Neural crest cell (in vitro differentiated cells): ENCODE measurements around the gene RENBP. TPM values are rescaled to one million over a fixed set of nuclear protein-coding genes. Genes with fewer than 3 reads are reported as not detected.

Experiments
- DNase-seq: peaks from one replicate; pipeline ENCODE4 v3.0.0; 2021; ENCODE audit warnings: low read depth, mixed read lengths, low spot score
- H3K27ac Mint-ChIP-seq: one replicate; pipeline ENCODE4 v1.8.0; 2021; ENCODE audit warnings: mild to moderate bottlenecking, mixed read lengths; ENCODE audit not compliant: unreplicated experiment
- H3K27me3 Mint-ChIP-seq: 2 replicates; pipeline ENCODE4 v1.8.0; 2021; ENCODE audit warnings: low read depth, mild to moderate bottlenecking, mixed read lengths
- H3K36me3 Mint-ChIP-seq: 2 replicates; pipeline ENCODE4 v1.8.0; 2021; ENCODE audit warnings: low read depth, mild to moderate bottlenecking, mixed read lengths
- H3K4me1 Mint-ChIP-seq: 2 replicates; pipeline ENCODE4 v1.8.0; 2021; ENCODE audit warnings: mixed read lengths
- H3K4me3 Mint-ChIP-seq: one replicate; pipeline ENCODE4 v1.8.0; 2021; ENCODE audit warnings: mild to moderate bottlenecking, mixed read lengths
- H3K9me3 Mint-ChIP-seq: 2 replicates; pipeline ENCODE4 v1.8.0; 2021; ENCODE audit warnings: mixed read lengths
- total RNA-seq: library from RNA; stranded (reverse); gene quantifications from 2 replicates; pipeline ENCODE4 v1.2.1, GENCODE V29; 2021
- TF ChIP-seq, protein P1 (sequence below): fragments of 200-600 bp; sonication (generic); conservative IDR thresholded peaks from 2 replicates; pipeline ENCODE4 v1.5.0; 2021; ENCODE audit warnings: antibody characterized with exemption, mild to moderate bottlenecking

The RENBP gene
- total RNA-seq, 1 donor from 2014 or later, result 11.4 TPM

GRCh38 chrX:153947009-153947769 is 2.7 kb upstream of the RENBP start:
- peak; percentile 71 for DNase-seq
- TF ChIP-seq, protein P1, sequence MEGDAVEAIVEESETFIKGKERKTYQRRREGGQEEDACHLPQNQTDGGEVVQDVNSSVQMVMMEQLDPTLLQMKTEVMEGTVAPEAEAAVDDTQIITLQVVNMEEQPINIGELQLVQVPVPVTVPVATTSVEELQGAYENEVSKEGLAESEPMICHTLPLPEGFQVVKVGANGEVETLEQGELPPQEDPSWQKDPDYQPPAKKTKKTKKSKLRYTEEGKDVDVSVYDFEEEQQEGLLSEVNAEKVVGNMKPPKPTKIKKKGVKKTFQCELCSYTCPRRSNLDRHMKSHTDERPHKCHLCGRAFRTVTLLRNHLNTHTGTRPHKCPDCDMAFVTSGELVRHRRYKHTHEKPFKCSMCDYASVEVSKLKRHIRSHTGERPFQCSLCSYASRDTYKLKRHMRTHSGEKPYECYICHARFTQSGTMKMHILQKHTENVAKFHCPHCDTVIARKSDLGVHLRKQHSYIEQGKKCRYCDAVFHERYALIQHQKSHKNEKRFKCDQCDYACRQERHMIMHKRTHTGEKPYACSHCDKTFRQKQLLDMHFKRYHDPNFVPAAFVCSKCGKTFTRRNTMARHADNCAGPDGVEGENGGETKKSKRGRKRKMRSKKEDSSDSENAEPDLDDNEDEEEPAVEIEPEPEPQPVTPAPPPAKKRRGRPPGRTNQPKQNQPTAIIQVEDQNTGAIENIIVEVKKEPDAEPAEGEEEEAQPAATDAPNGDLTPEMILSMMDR, result peak; percentile 83
- peaks cover 7% of the 10 kb centered on the region for H3K27me3 Mint-ChIP-seq
- peaks cover 26% of the 10 kb centered on the region for H3K36me3 Mint-ChIP-seq
- H3K4me3 Mint-ChIP-seq, result peak overlapping the region; percentile 72
- peak overlapping the region; percentile 83 for H3K27ac Mint-ChIP-seq
- peaks cover 2% of the 10 kb centered on the region for H3K9me3 Mint-ChIP-seq
- H3K4me1 Mint-ChIP-seq, result peaks cover 24% of the 10 kb centered on the region

DNA sequence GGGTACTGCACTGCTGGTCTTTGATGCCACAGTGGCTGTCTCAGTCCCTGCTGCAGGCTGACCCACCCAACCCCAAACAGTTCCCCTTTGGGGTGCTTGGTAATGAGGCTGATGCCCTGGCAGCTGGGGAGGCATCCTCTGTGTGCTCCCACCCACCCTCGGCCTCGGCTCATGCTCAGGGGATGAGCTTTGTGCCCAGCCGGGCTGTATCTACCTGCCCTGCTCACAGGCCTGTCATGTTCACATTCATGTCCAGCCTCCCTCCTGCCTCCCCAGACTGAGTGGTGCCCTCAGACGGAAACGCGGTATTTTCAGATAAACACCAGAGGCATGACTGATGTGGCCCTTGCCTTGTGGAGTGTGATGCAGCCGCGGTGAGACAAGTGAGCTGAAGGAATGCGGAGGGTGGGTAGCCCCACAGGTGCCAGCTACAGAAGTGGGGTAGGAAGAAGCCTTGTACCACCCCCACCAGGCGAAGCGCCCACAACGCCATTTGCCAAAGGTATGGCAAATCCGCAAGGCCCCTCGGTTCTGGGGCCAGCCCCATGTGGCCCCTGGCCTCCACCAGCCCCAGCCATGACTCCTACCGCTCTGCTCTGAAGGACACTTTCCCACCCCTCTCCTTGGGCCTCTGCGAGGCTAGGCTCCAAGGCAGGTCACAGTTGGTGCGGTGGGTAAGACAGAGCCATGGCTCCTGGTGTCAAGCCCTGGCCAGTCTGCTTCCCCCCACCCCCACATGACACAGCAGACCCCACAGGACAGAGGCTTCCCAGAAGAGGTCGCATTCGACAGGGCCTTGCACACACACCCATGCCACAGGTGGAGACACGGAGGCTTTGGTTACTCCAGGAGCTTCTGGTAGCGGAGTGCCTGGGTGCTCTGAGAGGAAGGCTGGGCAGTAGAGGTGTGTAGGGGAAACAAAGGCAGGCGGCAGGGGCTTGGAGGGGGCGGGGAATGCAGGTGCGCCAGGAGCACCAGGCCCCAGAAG is 1.8 kb upstream of the RENBP start:
- peaks cover 2% of the 10 kb centered on the region for H3K9me3 Mint-ChIP-seq
- H3K27ac Mint-ChIP-seq, result no peak overlapping the region
- no peak for DNase-seq
- H3K27me3 Mint-ChIP-seq, result peaks cover 7% of the 10 kb centered on the region
- TF ChIP-seq, protein P1, result no peak
- peaks cover 23% of the 10 kb centered on the region for H3K36me3 Mint-ChIP-seq
- peaks cover 26% of the 10 kb centered on the region for H3K4me1 Mint-ChIP-seq
- H3K4me3 Mint-ChIP-seq, result peak overlapping the region; percentile 41

- no peak overlapping the region for H3K4me3 Mint-ChIP-seq
- no peak overlapping the region for H3K27ac Mint-ChIP-seq
- H3K36me3 Mint-ChIP-seq, result peaks cover 15% of the 10 kb centered on the region
- DNase-seq, result no peak
- peaks cover 23% of the 10 kb centered on the region for H3K4me1 Mint-ChIP-seq
- peaks cover 7% of the 10 kb centered on the region for H3K27me3 Mint-ChIP-seq
- TF ChIP-seq, protein P1, result no peak
- H3K9me3 Mint-ChIP-seq, result peaks cover 2% of the 10 kb centered on the region
Measured at GRCh38 chrX:153944800-153945150, 332 bp upstream of the RENBP start.

DNA sequence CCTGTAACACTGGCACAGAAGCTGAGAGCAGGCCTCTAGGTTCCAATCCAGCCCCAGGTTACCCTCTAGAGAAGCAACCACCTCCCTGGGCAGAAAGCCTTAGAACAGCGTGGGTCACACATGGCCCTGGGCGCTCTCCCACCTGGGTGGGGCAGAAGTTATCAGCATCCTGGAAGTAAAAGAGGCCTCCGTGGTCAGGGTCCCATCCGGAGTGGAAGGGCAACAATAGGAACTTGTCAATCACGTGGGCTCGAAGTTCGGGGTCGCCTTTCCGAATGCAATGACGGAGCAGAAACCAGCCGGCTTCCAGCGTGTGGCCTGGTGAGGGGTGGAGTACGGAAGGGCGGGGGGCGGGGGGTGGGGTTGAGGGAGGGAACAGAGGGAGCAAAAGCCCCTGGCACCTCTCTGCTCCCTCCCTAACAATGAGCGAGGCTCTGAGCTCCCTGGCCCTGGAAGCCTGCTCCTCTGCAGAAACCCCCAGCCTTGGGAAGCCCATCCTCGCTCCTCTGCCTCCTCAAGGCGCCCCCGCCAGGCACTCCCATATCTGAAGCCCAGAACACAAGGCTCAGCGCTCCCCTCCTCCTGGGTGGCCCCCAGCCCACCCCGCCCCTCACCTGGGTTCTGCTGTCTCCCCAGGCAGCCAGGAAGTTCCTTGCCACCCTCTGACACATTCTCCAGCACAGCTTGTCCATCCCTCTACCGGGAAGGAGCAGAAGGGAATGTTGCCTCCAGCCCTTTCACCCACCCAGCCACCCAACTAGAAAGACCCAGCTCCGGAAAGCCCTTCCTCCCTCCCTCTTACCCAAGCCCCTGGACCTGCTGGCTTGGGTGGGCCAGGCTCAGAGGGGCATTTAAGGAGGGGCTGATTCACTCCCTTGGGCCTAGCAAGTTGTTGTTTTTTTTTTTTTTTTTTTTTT is 2.8 kb downstream of the RENBP start:
- no peaks in the 10 kb centered on the region for H3K36me3 Mint-ChIP-seq
- peak overlapping the region; percentile 46 for H3K27ac Mint-ChIP-seq
- TF ChIP-seq, protein P1, result no peak
- H3K9me3 Mint-ChIP-seq, result no peaks in the 10 kb centered on the region
- no peak for DNase-seq
- H3K4me1 Mint-ChIP-seq, result peaks cover 10% of the 10 kb centered on the region
- peak overlapping the region; percentile 21 for H3K4me3 Mint-ChIP-seq
- no peaks in the 10 kb centered on the region for H3K27me3 Mint-ChIP-seq

GRCh38 chrX:153939573-153939972 is 4.9 kb downstream of the RENBP start:
- H3K36me3 Mint-ChIP-seq, result no peaks in the 10 kb centered on the region
- H3K27me3 Mint-ChIP-seq, result no peaks in the 10 kb centered on the region
- H3K27ac Mint-ChIP-seq, result no peak overlapping the region
- H3K4me1 Mint-ChIP-seq, result peaks cover 10% of the 10 kb centered on the region
- no peak overlapping the region for H3K4me3 Mint-ChIP-seq
- no peaks in the 10 kb centered on the region for H3K9me3 Mint-ChIP-seq
- DNase-seq, result no peak
- TF ChIP-seq, protein P1, result no peak
